ENCODE results near the gene AUTS2.

GRCh38 chr7:70566671-70567070 lies 968.4 kb downstream of the AUTS2 start:
- TF ChIP-seq TCF12 (IDR thresholded peaks at IDR 0.05; ENCODE audit: low read depth, low read length) (no peak), JUN (IDR thresholded peaks at IDR 0.05; ENCODE audit: low read depth, low read length) (no peak), POU5F1 (IDR thresholded peaks at IDR 0.05; ENCODE audit: low read depth, low read length) (no peak), EZH2 (IDR thresholded peaks at IDR 0.05; ENCODE audit: low read depth, low read length, severe bottlenecking) (no peak), ATF3 (IDR thresholded peaks at IDR 0.05; ENCODE audit: insufficient read depth, low read depth, low read length) (no peak), CTCF (IDR thresholded peaks at IDR 0.05; ENCODE audit: control extremely low read depth in 1 of 3, insufficient read depth in 1 of 3, low read depth in 1 of 3, low read length in 3 of 3) (no peak), HDAC2 (IDR thresholded peaks at IDR 0.05; ENCODE audit: borderline replicate concordance in 1 of 2, low read depth in 2 of 2, low read length in 2 of 2) (no peak), GABPA (IDR thresholded peaks at IDR 0.05; ENCODE audit: borderline replicate concordance, insufficient read depth, low read length) (no peak), POLR2AphosphoS5 (IDR thresholded peaks at IDR 0.05; ENCODE audit: low read depth, low read length) (no peak), SRF (IDR thresholded peaks at IDR 0.05; ENCODE audit: low read depth, low read length) (no peak), ASH2L (IDR thresholded peaks at IDR 0.05; ENCODE audit: low read length) (no peak), ZNF274 (IDR thresholded peaks at IDR 0.05; ENCODE audit: borderline replicate concordance, extremely low read depth, low read length) (no peak), POLR2A (IDR thresholded peaks at IDR 0.05; ENCODE audit: control extremely low read depth in 1 of 2, low read depth in 2 of 2, low read length in 2 of 2) (no peak)
- TF ChIP-seq, protein P1, sequence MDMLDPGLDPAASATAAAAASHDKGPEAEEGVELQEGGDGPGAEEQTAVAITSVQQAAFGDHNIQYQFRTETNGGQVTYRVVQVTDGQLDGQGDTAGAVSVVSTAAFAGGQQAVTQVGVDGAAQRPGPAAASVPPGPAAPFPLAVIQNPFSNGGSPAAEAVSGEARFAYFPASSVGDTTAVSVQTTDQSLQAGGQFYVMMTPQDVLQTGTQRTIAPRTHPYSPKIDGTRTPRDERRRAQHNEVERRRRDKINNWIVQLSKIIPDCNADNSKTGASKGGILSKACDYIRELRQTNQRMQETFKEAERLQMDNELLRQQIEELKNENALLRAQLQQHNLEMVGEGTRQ (IDR thresholded peaks at IDR 0.05; ENCODE audit: low read length) = no peak
